Prostate gland (tissue), 2 donors: ENCODE measurements around the gene DAAM1.

ENCODE experiments used
- CTCF ChIP-seq, 4 experiments: fragments of 200-600 bp in 2 of 4; fragments of 450-650 bp in 2 of 4; sonication (generic) in 2 of 4; IDR thresholded peaks; 1 replicate in 3 of 4; 2 replicates in 1 of 4; pipeline ENCODE4 v1.5.1; 2016 to 2019; ENCODE audit warnings: antibody characterized with exemption in 4 of 4, mild to moderate bottlenecking in 2 of 4, moderate library complexity in 2 of 4
- POLR2A ChIP-seq: fragments of 450-650 bp; IDR thresholded peaks from one replicate; pipeline ENCODE4 v1.6.1; 2016; ENCODE audit warnings: antibody characterized with exemption, mild to moderate bottlenecking

GRCh38 chr14:59282378-59282765, 93.9 kb downstream of the DAAM1 start:
- TF ChIP-seq CTCF (IDR thresholded peaks at IDR 0.05) (no peak), POLR2A (no peak)
